GM21723 (cell line): ENCODE data around the gene GNB3.
"Not testable (repeated sequence)": the region's sequence is repeated elsewhere in the genome, so short reads cannot be mapped to it uniquely, and the experiment has no call there.

Experiments used
- ATAC-seq: cut with Tn5 transposase; IDR thresholded peaks from one replicate; pipeline ENCODE4 v1.9.1; 2021; ENCODE audit warnings: mild to moderate bottlenecking, moderate library complexity; ENCODE audit not compliant: unreplicated experiment

Gene GNB3

GRCh38 chr12:6858799-6859198, 18.1 kb downstream of the GNB3 start:
- ATAC-seq, result no peak

GRCh38 chr12:6860116-6860515, 19.4 kb downstream of the GNB3 start:
- no peak for ATAC-seq

GRCh38 chr12:6860942-6861341, 20.2 kb downstream of the GNB3 start:
- ATAC-seq, result no peak

- ATAC-seq, result no peak
These were observed 20.7 kb downstream of the GNB3 start for GRCh38 chr12:6861391-6861790.

- ATAC-seq, result no peak
These were observed 22.3 kb downstream of the GNB3 start for GRCh38 chr12:6863033-6863432.

- ATAC-seq, result no peak
These were observed 23.0 kb downstream of the GNB3 start for GRCh38 chr12:6863586-6864321.

GRCh38 chr12:6865307-6865706, 24.6 kb downstream of the GNB3 start:
- ATAC-seq, result not testable (repeated sequence)

- no peak for ATAC-seq
These were observed 25.6 kb downstream of the GNB3 start for GRCh38 chr12:6866163-6866919.

GRCh38 chr12:6866920-6867412, 26.2 kb downstream of the GNB3 start:
- peak; percentile 14 for ATAC-seq

GRCh38 chr12:6867413-6868210, 26.9 kb downstream of the GNB3 start, which contains the start of gene TPI1:
TSS of gene TPI1 (plus strand) at chr12:6867531. CDS start at chr12:6867567, 36 bp downstream.
- ATAC-seq, result peak; percentile 52

GRCh38 chr12:6868211-6869048, 27.7 kb downstream of the GNB3 start:
- no peak for ATAC-seq

- ATAC-seq, result no peak
These were observed 28.6 kb downstream of the GNB3 start for GRCh38 chr12:6869049-6870021.

- ATAC-seq, result not testable (repeated sequence)
These were observed 29.6 kb downstream of the GNB3 start for GRCh38 chr12:6870304-6870703.

- ATAC-seq, result no peak
These were observed 30.6 kb downstream of the GNB3 start for GRCh38 chr12:6871052-6871957.

- ATAC-seq, result peak; percentile 42
These were observed 31.6 kb downstream of the GNB3 start for GRCh38 chr12:6872073-6873048.

GRCh38 chr12:6873094-6874014, 32.6 kb downstream of the GNB3 start, which contains the start of gene SPSB2:
TSS of gene SPSB2 (minus strand) at chr12:6873303. CDS start at chr12:6872901, 402 bp downstream.
- peak; percentile 63 for ATAC-seq
